IgD-negative memory B cell (primary cell): ENCODE data around the gene FAT2. TPM values are rescaled to one million over a fixed set of nuclear protein-coding genes. Genes with fewer than 3 reads are reported as not detected.
"Not testable (repeated sequence)": the region's sequence is repeated elsewhere in the genome, so short reads cannot be mapped to it uniquely, and the experiment has no call there.

Experiments
- H3K27ac Mint-ChIP-seq, 3 donors: one replicate each; pipeline ENCODE4 v1.8.0; 2020 to 2022; ENCODE audit warnings: mild to moderate bottlenecking in 3 of 3, mixed read lengths in 3 of 3, moderate library complexity in 1 of 3
- H3K27me3 Mint-ChIP-seq: one replicate; pipeline ENCODE4 v1.8.0; 2021; ENCODE audit warnings: mixed read lengths
- H3K36me3 Mint-ChIP-seq: one replicate; pipeline ENCODE4 v1.8.0; 2020; ENCODE audit warnings: mild to moderate bottlenecking, mixed read lengths
- H3K4me1 Mint-ChIP-seq, 3 donors: one replicate each; pipeline ENCODE4 v1.8.0; 2020 to 2022; ENCODE audit warnings: mixed read lengths in 3 of 3, mild to moderate bottlenecking in 1 of 3
- H3K4me3 Mint-ChIP-seq, 4 donors: one replicate each; pipeline ENCODE4 v1.8.0; 2020 to 2022; ENCODE audit warnings: mild to moderate bottlenecking in 4 of 4, mixed read lengths in 4 of 4, moderate library complexity in 3 of 4
- H3K9me3 Mint-ChIP-seq, 3 donors: one replicate each; pipeline ENCODE4 v1.8.0; 2020 to 2021; ENCODE audit warnings: mixed read lengths in 3 of 3, mild to moderate bottlenecking in 1 of 3
- polyA plus RNA-seq: library from polyadenylated mRNA; unstranded; fragments of 300-500 nt; fragmentation: Illumina TruSeq; gene quantifications from one replicate; pipeline ENCODE4 v1.2.3, GENCODE V29; 2021

Gene FAT2
- polyA plus RNA-seq, 1 donor from 2014 or later: not detected

GRCh38 chr5:151581347-151581746, 9.8 kb downstream of the FAT2 start:
- H3K27ac Mint-ChIP-seq: no peak overlapping the region
- peaks cover 19 to 21% (median 21%) of the 10 kb centered on the region in 3 donors for H3K4me1 Mint-ChIP-seq
- no peaks in the 10 kb centered on the region for H3K27me3 Mint-ChIP-seq
- peaks cover 2% of the 10 kb centered on the region for H3K36me3 Mint-ChIP-seq
- peaks cover 0 to 3% (median 0%) of the 10 kb centered on the region in 3 donors for H3K9me3 Mint-ChIP-seq
- H3K4me3 Mint-ChIP-seq: peak overlapping the region in 1 of 4 donors; percentile 12

- H3K36me3 Mint-ChIP-seq: peaks cover 2% of the 10 kb centered on the region
- H3K4me3 Mint-ChIP-seq: no peak overlapping the region
- H3K9me3 Mint-ChIP-seq: peaks cover 0 to 3% (median 0%) of the 10 kb centered on the region in 3 donors
- H3K27me3 Mint-ChIP-seq: peaks cover 1% of the 10 kb centered on the region
- H3K27ac Mint-ChIP-seq: no peak overlapping the region
- peaks cover 19 to 23% (median 23%) of the 10 kb centered on the region in 3 donors for H3K4me1 Mint-ChIP-seq
Measured at GRCh38 chr5:151580858-151581257, 10.3 kb downstream of the FAT2 start.

GRCh38 chr5:151580239-151580638, 10.9 kb downstream of the FAT2 start:
- Mint-ChIP-seq H3K4me3 (no peak overlapping the region), H3K4me1 (peaks cover 19 to 25% (median 23%) of the 10 kb centered on the region in 3 donors), H3K27me3 (peaks cover 1% of the 10 kb centered on the region), H3K9me3 (peaks cover 0 to 3% (median 0%) of the 10 kb centered on the region in 3 donors), H3K36me3 (peaks cover 2% of the 10 kb centered on the region), H3K27ac (no peak overlapping the region)

GRCh38 chr5:151579146-151579545, 12.0 kb downstream of the FAT2 start:
- Mint-ChIP-seq H3K27ac (peak overlapping the region in 1 of 3 donors; percentile 93), H3K4me1 (peaks cover 19 to 25% (median 23%) of the 10 kb centered on the region in 3 donors)
- not testable (repeated sequence) for H3K4me3 Mint-ChIP-seq, H3K27me3 Mint-ChIP-seq, H3K9me3 Mint-ChIP-seq, H3K36me3 Mint-ChIP-seq

GRCh38 chr5:151578326-151579025, 12.7 kb downstream of the FAT2 start:
- peaks cover 2% of the 10 kb centered on the region for H3K36me3 Mint-ChIP-seq
- peaks cover 1% of the 10 kb centered on the region for H3K27me3 Mint-ChIP-seq
- peak overlapping the region; percentile 82 to 94 (median 93) for H3K27ac Mint-ChIP-seq

GRCh38 chr5:151577566-151577965, 13.6 kb downstream of the FAT2 start:
- Mint-ChIP-seq H3K36me3 (peaks cover 2% of the 10 kb centered on the region), H3K4me3 (peak overlapping the region; percentile 41 to 78 (median 64)), H3K4me1 (peaks cover 19 to 25% (median 25%) of the 10 kb centered on the region in 3 donors), H3K9me3 (peaks cover 0 to 3% (median 0%) of the 10 kb centered on the region in 3 donors), H3K27me3 (peaks cover 1% of the 10 kb centered on the region), H3K27ac (peak overlapping the region; percentile 82 to 94 (median 93))

More at GRCh38 chr5:151578326-151579025, 12.7 kb downstream of the FAT2 start:
- peaks cover 19 to 25% (median 23%) of the 10 kb centered on the region in 3 donors for H3K4me1 Mint-ChIP-seq
- peaks cover 0 to 3% (median 0%) of the 10 kb centered on the region in 3 donors for H3K9me3 Mint-ChIP-seq
- peak overlapping the region in 3 of 4 donors; percentile 41 to 78 (median 72) for H3K4me3 Mint-ChIP-seq

- peaks cover 0 to 3% (median 0%) of the 10 kb centered on the region in 3 donors for H3K9me3 Mint-ChIP-seq
- H3K4me1 Mint-ChIP-seq: peaks cover 24 to 36% (median 25%) of the 10 kb centered on the region in 3 donors
- peaks cover 1% of the 10 kb centered on the region for H3K27me3 Mint-ChIP-seq
- no peak overlapping the region for H3K27ac Mint-ChIP-seq
- H3K36me3 Mint-ChIP-seq: no peaks in the 10 kb centered on the region
- peak overlapping the region in 1 of 4 donors; percentile 77 for H3K4me3 Mint-ChIP-seq
Measured at GRCh38 chr5:151574444-151574996, 16.6 kb downstream of the FAT2 start.

- H3K4me3 Mint-ChIP-seq: no peak overlapping the region
- H3K4me1 Mint-ChIP-seq: peaks cover 13 to 32% (median 14%) of the 10 kb centered on the region in 3 donors
- H3K9me3 Mint-ChIP-seq: no peaks in the 10 kb centered on the region
- no peak overlapping the region for H3K27ac Mint-ChIP-seq
- H3K36me3 Mint-ChIP-seq: no peaks in the 10 kb centered on the region
- peaks cover 1% of the 10 kb centered on the region for H3K27me3 Mint-ChIP-seq
Measured at GRCh38 chr5:151572657-151573368, 18.3 kb downstream of the FAT2 start.

GRCh38 chr5:151571270-151572173, 19.6 kb downstream of the FAT2 start:
- peaks cover 4 to 24% (median 5%) of the 10 kb centered on the region in 3 donors for H3K4me1 Mint-ChIP-seq
- H3K36me3 Mint-ChIP-seq: no peaks in the 10 kb centered on the region
- H3K9me3 Mint-ChIP-seq: no peaks in the 10 kb centered on the region
- H3K27me3 Mint-ChIP-seq: peaks cover 1% of the 10 kb centered on the region
- peak overlapping the region in 1 of 3 donors; percentile 76 for H3K27ac Mint-ChIP-seq
- H3K4me3 Mint-ChIP-seq: peak overlapping the region in 1 of 4 donors; percentile 17

- peaks cover under 1 to 21% (median 5%) of the 10 kb centered on the region in 3 donors for H3K4me1 Mint-ChIP-seq
- no peak overlapping the region for H3K27ac Mint-ChIP-seq
- H3K36me3 Mint-ChIP-seq: no peaks in the 10 kb centered on the region
- no peaks in the 10 kb centered on the region for H3K9me3 Mint-ChIP-seq
- H3K27me3 Mint-ChIP-seq: peaks cover 3% of the 10 kb centered on the region
- H3K4me3 Mint-ChIP-seq: no peak overlapping the region
Measured at GRCh38 chr5:151570512-151571269, 20.4 kb downstream of the FAT2 start.

GRCh38 chr5:151570058-151570457, 21.1 kb downstream of the FAT2 start:
- Mint-ChIP-seq H3K4me1 (peaks cover 0 to 21% (median 5%) of the 10 kb centered on the region in 3 donors), H3K36me3 (no peaks in the 10 kb centered on the region), H3K9me3 (no peaks in the 10 kb centered on the region), H3K4me3 (no peak overlapping the region), H3K27ac (no peak overlapping the region), H3K27me3 (peaks cover 3% of the 10 kb centered on the region)

GRCh38 chr5:151569132-151570046, 21.7 kb downstream of the FAT2 start:
- Mint-ChIP-seq H3K4me3 (no peak overlapping the region), H3K9me3 (no peaks in the 10 kb centered on the region), H3K36me3 (no peaks in the 10 kb centered on the region), H3K27ac (no peak overlapping the region), H3K27me3 (peaks cover 3% of the 10 kb centered on the region), H3K4me1 (peaks cover 0 to 21% (median 5%) of the 10 kb centered on the region in 3 donors)

- H3K27me3 Mint-ChIP-seq: peaks cover 3% of the 10 kb centered on the region
- H3K27ac Mint-ChIP-seq: no peak overlapping the region
- peaks cover 0 to 21% (median 5%) of the 10 kb centered on the region in 3 donors for H3K4me1 Mint-ChIP-seq
- H3K4me3 Mint-ChIP-seq: peak overlapping the region in 1 of 4 donors; percentile 32
- H3K9me3 Mint-ChIP-seq: no peaks in the 10 kb centered on the region
- H3K36me3 Mint-ChIP-seq: no peaks in the 10 kb centered on the region
Measured at GRCh38 chr5:151568036-151568435, 23.1 kb downstream of the FAT2 start.
